HG03439 (cell line): ENCODE data around the gene RAD9B.
"Not testable (repeated sequence)": the region's sequence is repeated elsewhere in the genome, so short reads cannot be mapped to it uniquely, and the experiment has no call there.

Source experiments
- ATAC-seq: cut with Tn5 transposase; IDR thresholded peaks from one replicate; pipeline ENCODE4 v1.9.1; 2021; ENCODE audit warnings: mild to moderate bottlenecking, moderate library complexity; ENCODE audit not compliant: unreplicated experiment

Gene RAD9B

DNA sequence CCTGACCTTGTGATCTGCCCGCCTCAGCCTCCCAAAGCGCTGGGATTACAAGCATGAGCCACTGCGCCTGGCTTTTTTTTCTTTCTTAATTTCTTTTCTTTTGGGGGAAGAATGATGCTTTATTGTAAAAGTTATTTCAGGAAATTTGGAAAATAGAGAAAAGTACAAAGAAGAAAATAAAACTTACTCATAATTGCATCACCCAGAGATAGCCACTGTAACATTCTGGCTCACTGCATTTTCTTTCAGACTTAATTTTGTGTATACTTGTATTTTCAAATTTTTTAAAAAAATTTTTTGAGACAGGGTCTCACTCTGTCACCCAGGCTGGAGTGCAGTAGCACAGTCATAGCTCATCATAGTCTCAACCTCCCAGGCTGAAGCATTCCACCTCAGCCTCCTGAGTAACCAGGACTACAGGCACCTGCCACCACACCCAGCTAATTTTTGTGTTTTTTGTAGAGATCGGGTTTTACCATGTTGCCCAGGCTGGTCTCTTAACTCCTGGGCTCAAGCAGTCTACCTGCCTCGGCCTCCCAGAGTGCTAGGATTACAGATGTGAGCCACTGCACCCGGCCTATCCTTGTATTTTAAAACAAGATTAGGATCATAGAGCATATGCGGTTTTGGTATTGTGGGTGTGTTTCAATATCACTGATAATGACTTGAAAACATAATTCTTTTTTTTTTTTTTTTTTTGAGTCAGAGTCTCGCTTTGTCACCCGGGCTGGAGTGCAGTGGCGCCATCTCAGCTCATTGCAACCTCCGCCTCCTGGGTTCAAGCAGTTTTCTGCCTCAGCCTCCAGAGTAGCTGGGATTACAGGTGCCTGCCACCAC is 19.0 kb downstream of the RAD9B start:
- ATAC-seq = not testable (repeated sequence)

- no peak for ATAC-seq
These were observed 26.2 kb downstream of the RAD9B start for GRCh38 chr12:110528277-110528839.

DNA sequence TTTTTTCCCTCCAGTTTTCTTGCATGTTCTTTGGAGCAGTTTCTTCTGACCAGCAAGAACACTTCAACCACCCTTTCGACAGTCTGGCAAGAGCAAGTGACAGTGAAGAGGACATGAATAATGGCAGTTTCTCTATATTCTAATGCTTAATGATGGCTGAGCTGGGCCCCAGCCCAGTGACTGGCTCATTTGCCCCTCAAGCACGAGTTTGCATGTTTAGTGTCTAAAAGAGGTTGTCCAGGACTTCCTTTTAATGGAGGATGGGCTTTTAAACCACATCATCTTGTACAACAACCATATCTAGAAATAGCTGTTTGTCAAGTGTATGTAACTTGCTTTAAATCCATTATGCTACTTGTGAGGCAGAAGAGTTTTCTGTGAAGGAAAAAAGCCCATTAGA is 28.4 kb downstream of the RAD9B start:
- ATAC-seq = no peak

DNA sequence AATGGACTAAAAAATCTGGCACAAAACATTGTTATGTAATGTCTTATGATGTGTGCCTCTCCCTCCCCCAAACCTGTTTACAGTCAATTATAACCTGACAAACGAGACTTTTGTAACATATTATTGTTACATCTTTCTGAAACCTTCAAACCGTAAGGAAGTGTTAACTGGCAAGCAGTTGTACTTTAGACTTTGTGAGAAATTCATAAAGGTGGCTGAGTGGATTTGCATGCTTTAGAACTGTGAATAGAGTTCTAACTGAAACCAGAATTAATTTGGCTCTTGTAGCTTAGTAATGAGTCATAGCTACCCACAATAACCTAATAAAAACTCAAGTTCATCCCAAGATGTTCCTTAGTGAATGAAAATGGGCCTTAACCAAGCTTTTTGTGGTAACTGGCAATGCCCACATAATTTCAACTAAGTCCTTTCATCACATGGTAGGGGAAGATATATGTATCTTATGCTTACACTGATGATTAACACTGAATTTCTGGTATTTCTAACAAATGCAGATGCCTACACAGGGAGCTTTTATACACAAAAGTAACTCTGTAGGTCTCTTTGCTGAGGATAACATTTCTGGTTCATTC is 29.7 kb downstream of the RAD9B start:
- peak; percentile 79 for ATAC-seq

DNA sequence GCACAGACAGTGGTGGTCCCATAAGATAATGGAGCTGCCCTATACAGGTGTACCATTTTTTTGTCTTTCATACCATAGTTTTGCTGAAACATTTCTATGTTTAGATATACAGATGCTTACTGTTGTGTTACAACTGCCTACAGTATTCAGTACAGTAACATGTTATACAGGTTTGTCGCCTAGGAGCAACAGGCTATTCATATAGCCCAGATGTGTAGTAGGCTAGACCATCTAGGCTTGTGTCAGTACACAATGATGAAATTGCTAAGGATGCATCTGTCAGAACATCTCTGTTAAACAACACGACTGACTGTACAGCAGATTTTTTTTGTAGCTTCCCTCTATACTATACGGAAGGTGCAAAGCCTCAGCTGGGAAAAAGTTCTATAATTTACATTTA is 30.5 kb downstream of the RAD9B start:
- ATAC-seq = no peak

- ATAC-seq = no peak
These were observed 31.5 kb downstream of the RAD9B start for GRCh38 chr12:110533607-110534006.

DNA sequence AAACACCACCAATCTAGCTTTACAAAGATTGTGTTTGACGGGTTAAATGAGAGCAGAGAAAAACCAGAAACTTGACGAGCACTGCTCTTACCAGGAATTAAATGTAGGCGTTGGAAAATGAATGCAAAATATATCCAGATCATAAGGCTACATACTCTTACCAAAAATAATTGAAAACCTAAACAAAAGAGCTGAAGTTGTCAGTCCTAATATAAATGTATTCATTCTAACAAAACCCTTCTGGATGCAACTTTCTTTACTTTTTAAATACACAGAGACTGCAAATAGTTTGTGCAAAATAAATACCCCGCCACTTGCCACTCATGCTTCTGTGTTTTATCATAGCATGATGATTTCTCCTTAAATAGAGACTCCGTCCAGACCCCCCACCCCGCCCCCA is 32.7 kb downstream of the RAD9B start:
- no peak for ATAC-seq

DNA sequence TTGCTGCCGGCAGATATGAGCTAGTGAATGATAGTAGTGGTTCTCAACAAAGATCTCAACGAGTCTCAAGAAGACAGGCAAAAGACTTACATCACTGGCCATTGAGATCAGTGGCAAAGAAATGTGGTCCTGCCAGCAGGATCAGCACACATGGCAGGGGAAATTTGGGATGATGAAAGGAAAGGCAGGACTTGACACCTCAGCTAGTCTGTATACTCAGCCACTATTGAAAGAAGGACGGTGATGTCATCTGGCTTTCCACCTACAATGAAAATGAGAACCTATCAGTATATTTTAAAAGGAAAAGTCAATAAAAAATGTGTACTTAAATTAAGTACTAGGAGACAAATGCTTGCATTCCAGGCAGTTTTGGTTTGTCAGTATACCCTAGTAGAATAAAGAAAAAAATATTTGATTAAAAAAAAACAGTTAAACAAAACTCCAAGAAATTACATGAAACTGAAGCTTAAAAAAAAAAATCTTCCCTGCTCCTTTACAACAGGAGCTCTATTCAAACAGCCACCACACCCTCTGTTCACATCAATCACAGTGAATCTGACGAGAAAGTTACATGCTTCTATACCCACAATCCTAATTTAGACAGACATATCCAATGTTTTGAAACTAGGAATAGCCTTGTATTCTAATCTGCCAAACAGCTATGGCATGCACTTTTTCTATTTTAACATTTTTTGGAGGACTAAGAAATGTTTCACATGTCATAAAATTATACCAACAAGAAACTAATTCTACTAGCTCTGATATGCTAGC is 34.9 kb downstream of the RAD9B start:
- ATAC-seq = no peak

DNA sequence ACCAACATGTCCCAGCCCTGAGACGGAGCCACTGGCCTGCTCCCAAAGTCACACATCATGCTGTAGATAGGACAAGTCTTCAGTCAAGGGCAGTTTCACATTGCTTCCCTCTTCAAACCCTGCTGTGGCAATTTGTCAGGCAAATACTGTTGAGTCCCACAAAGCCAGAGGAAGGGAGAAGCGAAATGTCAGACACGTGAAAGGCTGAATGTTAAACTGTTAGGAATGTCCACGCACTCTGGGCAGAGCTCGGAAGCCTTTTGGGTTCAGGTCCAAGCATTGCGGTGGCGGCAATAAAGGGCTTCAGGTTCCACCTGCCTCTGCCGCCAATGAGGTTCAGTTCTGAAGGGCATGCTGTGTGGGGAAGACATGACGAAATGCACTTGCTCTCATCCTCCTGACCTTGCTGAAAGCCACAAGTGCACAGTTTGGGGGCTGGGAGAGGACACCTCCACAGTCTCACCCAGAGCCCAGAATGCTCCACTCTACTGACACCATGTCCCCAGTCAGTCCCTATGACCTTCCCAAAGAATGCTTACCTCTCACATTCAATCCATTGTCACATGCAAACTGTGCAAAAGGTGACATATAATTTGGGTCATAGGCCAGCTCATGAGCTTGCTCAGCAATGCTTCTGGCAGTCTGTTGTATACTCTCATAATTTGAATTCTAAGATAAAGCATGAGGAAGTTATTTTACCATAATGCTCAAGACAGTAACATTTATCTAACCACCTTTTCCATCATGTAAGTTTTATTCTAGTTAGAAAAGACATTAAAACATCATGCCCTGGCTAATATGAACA is 35.7 kb downstream of the RAD9B start:
- no peak for ATAC-seq

GRCh38 chr12:110538869-110539622 is 36.9 kb downstream of the RAD9B start:
- no peak for ATAC-seq

- ATAC-seq = no peak
These were observed 37.9 kb downstream of the RAD9B start for GRCh38 chr12:110540048-110540447.

DNA sequence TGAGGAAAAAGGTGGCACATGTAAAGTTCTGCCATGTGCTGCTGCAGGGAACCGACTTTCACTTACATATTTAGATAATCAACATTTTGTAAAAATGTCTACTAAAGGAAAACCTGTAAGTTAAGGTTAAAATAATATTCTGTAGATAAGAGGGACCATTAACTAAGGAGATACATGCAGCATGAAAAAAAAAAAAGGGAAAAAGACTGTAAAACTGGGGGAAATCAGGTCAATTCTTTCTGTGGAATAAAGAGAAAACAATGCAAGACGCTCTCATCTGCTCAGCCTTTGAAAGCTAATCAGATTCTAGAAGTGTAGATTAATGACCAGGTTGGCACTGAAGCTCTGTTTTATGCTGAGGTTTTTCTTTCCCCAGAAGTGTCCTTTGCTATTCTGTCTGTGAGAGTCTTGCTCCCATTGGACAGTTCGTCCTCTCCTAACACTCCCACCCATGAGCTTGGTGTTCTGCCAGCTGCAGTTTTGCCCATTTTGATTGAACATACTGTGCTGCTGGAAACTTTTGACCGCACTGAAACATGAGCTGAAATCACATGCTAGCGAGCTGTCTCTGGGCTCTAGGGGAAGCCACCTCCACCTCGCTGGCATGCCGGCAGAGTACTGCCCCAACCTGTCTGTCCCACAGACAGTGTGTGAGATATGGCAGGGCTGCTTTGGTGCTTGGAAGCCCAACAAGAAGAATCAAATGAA is 41.3 kb downstream of the RAD9B start:
- ATAC-seq = no peak

DNA sequence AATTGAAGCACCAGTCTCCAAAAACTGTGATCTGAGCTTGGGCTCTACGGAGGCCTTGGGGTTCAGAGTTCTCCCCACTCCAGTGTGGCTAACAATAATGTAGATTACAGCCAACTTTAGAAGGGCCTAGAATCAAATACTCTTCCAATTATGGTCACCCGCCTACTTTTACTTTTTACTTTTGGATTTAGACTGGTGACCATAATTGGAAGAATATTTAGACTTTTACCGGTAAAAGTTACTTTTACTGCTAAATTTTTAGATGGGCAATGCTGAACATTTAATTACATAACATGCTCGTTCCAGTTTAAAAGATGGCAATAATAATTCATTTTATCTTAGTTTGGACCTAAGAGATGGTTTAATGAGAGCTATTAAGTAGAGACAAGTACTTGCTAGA is 41.8 kb downstream of the RAD9B start:
- no peak for ATAC-seq

- ATAC-seq = not testable (repeated sequence)
These were observed 43.1 kb downstream of the RAD9B start for GRCh38 chr12:110545259-110545658.

- ATAC-seq = no peak
These were observed 43.7 kb downstream of the RAD9B start for GRCh38 chr12:110545812-110546211.

- no peak for ATAC-seq
These were observed 44.2 kb downstream of the RAD9B start for GRCh38 chr12:110546339-110546738.

- no peak for ATAC-seq
These were observed 45.0 kb downstream of the RAD9B start for GRCh38 chr12:110547090-110547489.

DNA sequence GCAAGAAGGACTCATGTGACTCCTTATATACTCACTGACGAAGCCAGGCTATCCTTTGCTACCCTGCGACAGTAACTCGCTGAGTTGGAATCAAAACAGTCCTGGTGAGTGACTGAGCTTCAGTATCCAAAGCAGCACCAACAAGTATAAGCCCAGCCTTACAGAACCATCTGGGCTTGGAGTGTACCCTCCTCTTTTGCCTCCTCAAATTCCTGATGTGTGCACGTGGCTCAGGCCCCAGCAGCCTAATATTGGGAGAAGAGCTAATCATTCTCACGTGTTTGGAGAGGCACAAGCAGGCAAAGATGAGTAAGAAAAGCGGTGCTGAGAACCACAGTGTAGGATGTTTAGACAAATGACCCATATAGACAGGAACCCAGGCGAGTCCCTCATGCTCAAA is 46.5 kb downstream of the RAD9B start:
- no peak for ATAC-seq

GRCh38 chr12:110549716-110550115 is 47.6 kb downstream of the RAD9B start:
- ATAC-seq = no peak
